ENCODE data around the gene PITHD1. TPM values are rescaled to one million over a fixed set of nuclear protein-coding genes. Genes with fewer than 3 reads are reported as not detected.

Gene PITHD1
- total and polyA plus RNA-seq, 2 of the 8 experiments (the other 6 are each of a cell fraction or from before 2014, with no cell fraction given), result 67.4 to 68.8 TPM

DNA sequence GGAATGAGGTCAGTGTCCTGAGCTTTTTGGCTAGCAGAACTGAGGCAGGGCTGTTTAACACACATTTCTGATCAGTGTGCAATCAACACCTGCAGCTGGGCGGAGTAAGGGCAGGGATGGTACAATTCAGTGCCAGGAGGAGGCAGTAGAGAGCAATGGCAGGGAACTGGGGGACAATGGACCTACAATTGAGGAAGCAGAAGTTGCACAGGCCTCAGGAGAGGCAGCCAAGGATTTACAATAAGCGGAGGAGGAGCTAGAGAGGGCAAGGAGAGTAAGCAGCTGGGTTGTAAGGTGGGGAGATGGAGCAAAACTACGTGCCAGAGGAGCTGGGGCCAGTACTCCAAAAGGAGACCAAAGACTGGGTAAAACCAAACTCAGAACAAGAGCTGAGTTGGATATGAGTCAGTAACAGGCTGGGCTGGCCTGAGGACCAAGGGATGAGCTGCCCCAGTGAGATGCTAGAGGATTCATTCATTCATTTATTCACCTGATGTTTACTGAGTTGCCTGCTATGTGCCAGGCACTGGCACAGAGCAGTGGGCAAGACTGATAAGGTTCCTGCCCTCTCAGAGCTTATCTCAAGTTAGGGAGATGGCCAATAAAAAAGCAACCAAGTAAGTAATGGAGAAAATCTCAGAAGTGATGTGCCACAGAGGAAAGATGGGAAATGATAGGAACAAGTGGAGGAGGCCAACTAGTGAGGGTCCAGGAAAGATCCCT is 32.8 kb downstream of the PITHD1 start:
- POLR2A ChIA-PET (ENCODE audit: partially characterized antibody), result interaction anchor here (0.8 to 1.8 kb wide), 6 partner anchors 10 to 23 kb away, joined by 3 to 8 read pairs (median 5); partner anchors contain the start of genes GALE and HMGCL
- TF ChIP-seq, protein P1, sequence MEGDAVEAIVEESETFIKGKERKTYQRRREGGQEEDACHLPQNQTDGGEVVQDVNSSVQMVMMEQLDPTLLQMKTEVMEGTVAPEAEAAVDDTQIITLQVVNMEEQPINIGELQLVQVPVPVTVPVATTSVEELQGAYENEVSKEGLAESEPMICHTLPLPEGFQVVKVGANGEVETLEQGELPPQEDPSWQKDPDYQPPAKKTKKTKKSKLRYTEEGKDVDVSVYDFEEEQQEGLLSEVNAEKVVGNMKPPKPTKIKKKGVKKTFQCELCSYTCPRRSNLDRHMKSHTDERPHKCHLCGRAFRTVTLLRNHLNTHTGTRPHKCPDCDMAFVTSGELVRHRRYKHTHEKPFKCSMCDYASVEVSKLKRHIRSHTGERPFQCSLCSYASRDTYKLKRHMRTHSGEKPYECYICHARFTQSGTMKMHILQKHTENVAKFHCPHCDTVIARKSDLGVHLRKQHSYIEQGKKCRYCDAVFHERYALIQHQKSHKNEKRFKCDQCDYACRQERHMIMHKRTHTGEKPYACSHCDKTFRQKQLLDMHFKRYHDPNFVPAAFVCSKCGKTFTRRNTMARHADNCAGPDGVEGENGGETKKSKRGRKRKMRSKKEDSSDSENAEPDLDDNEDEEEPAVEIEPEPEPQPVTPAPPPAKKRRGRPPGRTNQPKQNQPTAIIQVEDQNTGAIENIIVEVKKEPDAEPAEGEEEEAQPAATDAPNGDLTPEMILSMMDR (IDR thresholded peaks at IDR 0.05; ENCODE audit: control extremely low read depth in 1 of 3, insufficient read depth in 1 of 3, low read depth in 1 of 3, low read length in 3 of 3), result peak; percentile 88 to 97 (median 90)
- TF ChIP-seq NRF1 (IDR thresholded peaks at IDR 0.05; ENCODE audit: low read depth, low read length), result no peak
- TF ChIP-seq JUN (IDR thresholded peaks at IDR 0.05; ENCODE audit: low read depth, low read length), result no peak
- TF ChIP-seq CREB1 (IDR thresholded peaks at IDR 0.05), result 0 out of 2 replicates have a peak, but pooled peaks have one; percentile 14
- TF ChIP-seq, protein P2, sequence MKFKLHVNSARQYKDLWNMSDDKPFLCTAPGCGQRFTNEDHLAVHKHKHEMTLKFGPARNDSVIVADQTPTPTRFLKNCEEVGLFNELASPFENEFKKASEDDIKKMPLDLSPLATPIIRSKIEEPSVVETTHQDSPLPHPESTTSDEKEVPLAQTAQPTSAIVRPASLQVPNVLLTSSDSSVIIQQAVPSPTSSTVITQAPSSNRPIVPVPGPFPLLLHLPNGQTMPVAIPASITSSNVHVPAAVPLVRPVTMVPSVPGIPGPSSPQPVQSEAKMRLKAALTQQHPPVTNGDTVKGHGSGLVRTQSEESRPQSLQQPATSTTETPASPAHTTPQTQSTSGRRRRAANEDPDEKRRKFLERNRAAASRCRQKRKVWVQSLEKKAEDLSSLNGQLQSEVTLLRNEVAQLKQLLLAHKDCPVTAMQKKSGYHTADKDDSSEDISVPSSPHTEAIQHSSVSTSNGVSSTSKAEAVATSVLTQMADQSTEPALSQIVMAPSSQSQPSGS (IDR thresholded peaks at IDR 0.05; ENCODE audit: low read length), result no peak
- no peak for TF ChIP-seq CBX5 (IDR thresholded peaks at IDR 0.05; ENCODE audit: low read depth, low read length)
- TF ChIP-seq RAD21 (IDR thresholded peaks at IDR 0.05 in 1 of 2, conservative IDR thresholded peaks at IDR 0.05 in 1 of 2; ENCODE audit: low read depth in 2 of 2, low read length in 2 of 2), result peak; percentile 68 to 76
- 53% methylated on average over 3 of the region's 3 CpGs; no CpG with 5 or more reads in 1 of the 2 experiments for WGBS, 2 experiments (ENCODE audit: extremely low coverage in 1 of 2, insufficient coverage in 1 of 2, insufficient read length in 1 of 2, insufficient replicate concordance in 2 of 2, low coverage in 1 of 2, low lambda C conversion rate in 2 of 2, missing lambda C conversion rate in 1 of 2)

More for the DNA sequence above, 32.8 kb downstream of the PITHD1 start:
- no peak overlapping the region for H3K4me2 ChIP-seq (ENCODE audit: insufficient read depth in 1 of 2, low read depth in 2 of 2, low read length in 2 of 2)
- no peak overlapping the region for H4K91ac ChIP-seq (replicated peaks; ENCODE audit: insufficient read length, low read length)
- H3K36me3 ChIP-seq (ENCODE audit: control insufficient read depth in 2 of 4, insufficient read depth in 4 of 4, low read length in 3 of 4), result peaks cover 0 to 5% (median 1%) of the 10 kb centered on the region in 4 experiments; a peak in 3 of 8 replicates
- no peak overlapping the region for H3K4me3 ChIP-seq (ENCODE audit: extremely low read depth in 1 of 4, insufficient read depth in 2 of 4, low read depth in 3 of 4, low read length in 4 of 4)
- no peak overlapping the region for H3K9ac ChIP-seq (replicated peaks in 1 of 4; ENCODE audit: extremely low read depth in 1 of 4, low read depth in 3 of 4, low read length in 3 of 4)
- H4K20me1 ChIP-seq (replicated peaks in 1 of 2; ENCODE audit: control insufficient read depth in 1 of 2, insufficient read depth in 2 of 2, low read length in 2 of 2), result no peaks in the 10 kb centered on the region
- H4K5ac ChIP-seq (ENCODE audit: insufficient read length, low read depth, low read length), result no peak overlapping the region
- no peaks in the 10 kb centered on the region for H3K23me2 ChIP-seq (ENCODE audit: low read depth, low read length)
- peak in 1 of 2 experiments; percentile 88 for DNase-seq (ENCODE audit: low read depth in 1 of 2, low spot score in 2 of 2)
- no peak overlapping the region for H3K14ac ChIP-seq (ENCODE audit: insufficient read length)
- no peak overlapping the region for H2BK5ac ChIP-seq (ENCODE audit: low read depth, low read length)
- H3K4ac ChIP-seq (replicated peaks; ENCODE audit: insufficient read length, low read depth, low read length), result no peak overlapping the region
- no peak overlapping the region; the same call in 1 of the 2 replicates for H2BK15ac ChIP-seq (ENCODE audit: low read length)
- H3K4me1 ChIP-seq (replicated peaks in 1 of 4; ENCODE audit: control insufficient read depth in 3 of 4, insufficient read depth in 4 of 4, low read length in 3 of 4), result peaks cover 0 to 1% (median 0%) of the 10 kb centered on the region in 4 experiments; a peak in 2 of 7 replicates
- no peaks in the 10 kb centered on the region for H3K9me3 ChIP-seq (ENCODE audit: insufficient read depth in 2 of 2, low read depth in 1 of 2, low read length in 1 of 2)
- H2BK120ac ChIP-seq (replicated peaks; ENCODE audit: low read depth, low read length), result no peak overlapping the region
- H3K27ac ChIP-seq (ENCODE audit: low read depth, low read length), result no peak overlapping the region
- H2BK20ac ChIP-seq (ENCODE audit: low read length), result no peak overlapping the region
- H3K27me3 ChIP-seq (replicated peaks in 1 of 4; ENCODE audit: control insufficient read depth in 3 of 4, extremely low read depth in 1 of 4, insufficient read depth in 3 of 4, low read length in 3 of 4), result no peaks in the 10 kb centered on the region
- no peak overlapping the region for H2AK5ac ChIP-seq (ENCODE audit: low read depth, low read length)
- no peak overlapping the region for H2AFZ ChIP-seq (ENCODE audit: low read length)
- no peaks in the 10 kb centered on the region for H3K79me2 ChIP-seq (ENCODE audit: control insufficient read depth in 1 of 2, insufficient read depth in 2 of 2, low read length in 2 of 2)
- CTCF ChIA-PET (ENCODE audit: partially characterized antibody), result interaction anchor here (0.6 to 6.5 kb wide), 42 partner anchors 7 to 580 kb away, joined by 3 to 99 read pairs (median 5); partner anchors contain the start of genes FUCA1, GALE, HMGCL and LYPLA2
- H4K8ac ChIP-seq (ENCODE audit: extremely low read depth, insufficient read depth, low read length), result no peak overlapping the region
- FAIRE-seq, result peak; percentile 90
- no peak overlapping the region for H3K23ac ChIP-seq (ENCODE audit: insufficient read length)
- H3K79me1 ChIP-seq (ENCODE audit: low read depth, low read length), result no peaks in the 10 kb centered on the region
- no peak overlapping the region for H2BK12ac ChIP-seq (ENCODE audit: low read depth, low read length)
- no peak overlapping the region for H3K56ac ChIP-seq (replicated peaks; ENCODE audit: insufficient read length, low read depth, low read length)
- H3K18ac ChIP-seq (ENCODE audit: extremely low read depth, low read length), result no peak overlapping the region
